Measurements from ENCODE around the gene CDC42BPA. TPM values are rescaled to one million over a fixed set of nuclear protein-coding genes. Genes with fewer than 3 reads are reported as not detected.

Gene CDC42BPA
- total RNA-seq, 1 experiment from 2014 or later: 30.1 TPM

DNA sequence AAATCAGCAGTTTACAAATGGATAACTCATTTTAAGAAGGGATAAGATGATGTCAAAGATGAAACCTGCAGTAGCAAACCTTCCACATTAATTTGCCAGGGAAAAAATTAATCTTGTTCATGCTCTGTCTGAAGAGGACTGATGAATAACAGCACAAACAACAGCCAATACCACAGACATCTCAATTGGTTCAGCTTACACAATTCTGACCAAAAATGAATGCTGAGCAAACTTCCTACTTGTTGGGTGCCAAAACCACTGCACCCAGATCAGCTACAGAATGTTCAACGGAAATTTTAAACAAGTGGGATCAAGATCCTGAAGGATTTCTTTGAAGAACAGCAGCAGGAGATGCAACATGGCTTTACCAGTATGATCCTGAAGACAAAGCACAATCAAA lies 279.9 kb downstream of the CDC42BPA start:
- H3K4me1 Mint-ChIP-seq: no peaks in the 10 kb centered on the region; a peak in 1 of 4 replicates

More for the DNA sequence above, 279.9 kb downstream of the CDC42BPA start:
- no peak overlapping the region for H2BK15ac ChIP-seq (ENCODE audit: low read depth, low read length)
- no peak overlapping the region for H4K8ac ChIP-seq (replicated peaks; ENCODE audit: insufficient read length, low read depth, low read length)
- TF ChIP-seq CTCF (conservative IDR thresholded peaks at IDR 0.05): no peak
- Mint-ChIP-seq H3K36me3 (ENCODE audit: insufficient read depth in 1 of 3, low read depth in 3 of 3) (peaks cover 12 to 20% (median 19%) of the 10 kb centered on the region in 3 experiments; a peak in 6 of 7 replicates), H3K9me3 (no peaks in the 10 kb centered on the region), H3K27ac (no peak overlapping the region), H3K27me3 (ENCODE audit: low read depth) (no peaks in the 10 kb centered on the region), H3K4me3 (no peak overlapping the region)
- H3K9ac ChIP-seq (ENCODE audit: extremely low read depth, insufficient read length, low read length): no peak overlapping the region
- no CpG with 5 or more reads among the region's 1 CpG for WGBS (ENCODE audit: extremely low coverage, insufficient read length, low lambda C conversion rate)
- no peak overlapping the region for H4K5ac ChIP-seq (ENCODE audit: insufficient read length, low read depth, low read length)
- no peaks in the 10 kb centered on the region for H3K79me2 ChIP-seq (ENCODE audit: insufficient read depth, low read length)
- no peak overlapping the region for H2AFZ ChIP-seq (ENCODE audit: low read length)
- H3K4me2 ChIP-seq (ENCODE audit: insufficient read depth, insufficient read length, low read length): no peak overlapping the region
- H4K91ac ChIP-seq (ENCODE audit: insufficient read length, low read depth, low read length): no peak overlapping the region
- no peak overlapping the region for H3T11ph ChIP-seq (ENCODE audit: low read length)
- H4K20me1 ChIP-seq (ENCODE audit: control insufficient read depth, insufficient read depth, insufficient read length): no peaks in the 10 kb centered on the region
- H2BK20ac ChIP-seq (ENCODE audit: low read depth, low read length, poor library complexity, severe bottlenecking): no peak overlapping the region
- H3K4ac ChIP-seq (ENCODE audit: low read depth, low read length): no peak overlapping the region
- H2AK5ac ChIP-seq (ENCODE audit: insufficient read length, low read length): no peak overlapping the region
- no peaks in the 10 kb centered on the region for H3K23me2 ChIP-seq (ENCODE audit: insufficient read length, low read depth, low read length, poor library complexity, severe bottlenecking)
- H3K18ac ChIP-seq (ENCODE audit: insufficient read length, low read depth, low read length): no peak overlapping the region
- no peak overlapping the region for H2BK5ac ChIP-seq (ENCODE audit: insufficient read length, low read length)
- no peak overlapping the region for H3K23ac ChIP-seq (ENCODE audit: insufficient read length, low read depth, low read length)
- no peak for DNase-seq
- H3K4me1 ChIP-seq (ENCODE audit: insufficient read depth, low read length): no peaks in the 10 kb centered on the region
- H2BK120ac ChIP-seq (ENCODE audit: low read depth, low read length, poor library complexity, severe bottlenecking): no peak overlapping the region
- no peak overlapping the region for H3K27ac ChIP-seq (ENCODE audit: insufficient read length, low read depth, low read length)
- H3K27me3 ChIP-seq (ENCODE audit: insufficient read depth, low read length): no peaks in the 10 kb centered on the region
- H3K14ac ChIP-seq (ENCODE audit: insufficient read depth, low read length): no peak overlapping the region
- no peak overlapping the region for H2BK12ac ChIP-seq (ENCODE audit: insufficient read length, low read depth, low read length)
- no peaks in the 10 kb centered on the region for H3K79me1 ChIP-seq (ENCODE audit: insufficient read depth, low read depth, low read length, poor library complexity, severe bottlenecking)
- no peak overlapping the region for H3K56ac ChIP-seq (ENCODE audit: insufficient read length, low read depth, low read length)
- H3K9me3 ChIP-seq (ENCODE audit: control insufficient read depth, low read depth, low read length): no peaks in the 10 kb centered on the region

Data from H9 (cell line).